HEK293 (cell line): ENCODE results near the gene EXT2.

Experiments
- CTCF ChIA-PET: fragments of 350-600 bp; formaldehyde crosslinking; extraction: SDS; loops from one replicate; lab custom pipeline; 2021; ENCODE audit warnings: antibody characterized with exemption; lab: Yijun Ruan, JAX
- POLR2A ChIA-PET: fragments of 300-600 bp; formaldehyde crosslinking; extraction: SDS; loops from one replicate; lab custom pipeline; 2020; ENCODE audit warnings: antibody characterized with exemption, inconsistent platforms; lab: Yijun Ruan, JAX
- H3K27ac ChIP-seq: fragments of 200-500 bp; sonication (Bioruptor generic); 2 replicates; pipeline ENCODE4 v1.5.1; 2014; ENCODE audit warnings: low read depth, low read length, control low read depth, inconsistent platforms; ENCODE audit errors: extremely low read depth
- H3K36me3 ChIP-seq, 2 experiments: fragments of 200-500 bp in 1 of 2; sonication (Bioruptor generic) in 1 of 2; 1 replicate in 1 of 2; 2 replicates in 1 of 2; pipeline ENCODE4 v1.5.1; 2014 to 2017; ENCODE audit warnings: inconsistent platforms in 2 of 2, low read length in 2 of 2; ENCODE audit not compliant: control insufficient read depth in 2 of 2, insufficient read depth in 1 of 2
- H3K4me1 ChIP-seq: fragments of 200-500 bp; sonication (Bioruptor generic); 2 replicates; pipeline ENCODE4 v1.5.1; 2014; ENCODE audit warnings: mild to moderate bottlenecking, low read length, inconsistent platforms; ENCODE audit not compliant: control insufficient read depth, insufficient read depth
- H3K4me3 ChIP-seq: 2 replicates; pipeline ENCODE4 v1.5.1; 2011; ENCODE audit warnings: low read depth, mild to moderate bottlenecking, control low read depth, low read length, moderate library complexity
- H3K9me3 ChIP-seq: fragments of 200-500 bp; sonication (Bioruptor generic); 2 replicates; pipeline ENCODE4 v1.5.1; 2014; ENCODE audit warnings: low read depth, low read length, inconsistent platforms; ENCODE audit not compliant: control insufficient read depth, insufficient read depth
- BCL11A ChIP-seq: fragments of 450-650 bp; formaldehyde crosslinking; IDR thresholded peaks from 2 replicates; pipeline ENCODE4 v1.5.1; 2016; ENCODE audit warnings: low read depth, missing biosample characterization, missing genetic modification characterization
- EGR2 ChIP-seq: fragments of 450-650 bp; formaldehyde crosslinking; IDR thresholded peaks from 2 replicates; pipeline ENCODE4 v1.5.1; 2016; ENCODE audit warnings: low read depth, missing biosample characterization, missing genetic modification characterization
- GLIS2 ChIP-seq: fragments of 450-650 bp; formaldehyde crosslinking; IDR thresholded peaks from 2 replicates; pipeline ENCODE4 v1.5.1; 2016; ENCODE audit warnings: missing biosample characterization, missing genetic modification characterization
- HOXC10 ChIP-seq: sonication (generic); formaldehyde crosslinking; IDR thresholded peaks from 2 replicates; pipeline ENCODE4 v1.8.1; 2023; ENCODE audit warnings: mild to moderate bottlenecking, missing genetic modification reagents
- OSR2 ChIP-seq: fragments of 450-650 bp; formaldehyde crosslinking; IDR thresholded peaks from 2 replicates; pipeline ENCODE4 v1.5.1; 2016; ENCODE audit warnings: missing biosample characterization, missing genetic modification characterization
- RBAK ChIP-seq: fragments of 450-650 bp; formaldehyde crosslinking; IDR thresholded peaks from 2 replicates; pipeline ENCODE4 v1.5.1; 2016; ENCODE audit warnings: missing biosample characterization, missing genetic modification characterization
- SALL2 ChIP-seq: fragments of 450-650 bp; formaldehyde crosslinking; IDR thresholded peaks from 2 replicates; pipeline ENCODE4 v1.5.0; 2017; ENCODE audit warnings: missing biosample characterization, mild to moderate bottlenecking, missing genetic modification characterization, borderline replicate concordance
- YY2 ChIP-seq: fragments of 450-650 bp; formaldehyde crosslinking; IDR thresholded peaks from 2 replicates; pipeline ENCODE4 v1.5.1; 2016; ENCODE audit warnings: missing biosample characterization, missing genetic modification characterization
- ZBTB17 ChIP-seq: fragments of 450-650 bp; formaldehyde crosslinking; IDR thresholded peaks from 2 replicates; pipeline ENCODE4 v1.5.1; 2016; ENCODE audit warnings: missing biosample characterization, missing genetic modification characterization
- ZFHX2 ChIP-seq: fragments of 450-650 bp; formaldehyde crosslinking; conservative IDR thresholded peaks from 2 replicates; pipeline ENCODE4 v1.5.1; 2016; ENCODE audit warnings: missing biosample characterization, missing genetic modification characterization
- ZFP69B ChIP-seq: fragments of 450-650 bp; formaldehyde crosslinking; IDR thresholded peaks from 2 replicates; pipeline ENCODE4 v1.5.1; 2016; ENCODE audit warnings: missing biosample characterization, missing genetic modification characterization
- ZNF138 ChIP-seq: fragments of 450-650 bp; formaldehyde crosslinking; IDR thresholded peaks from 2 replicates; pipeline ENCODE4 v1.5.1; 2016; ENCODE audit warnings: missing biosample characterization, missing genetic modification characterization, borderline replicate concordance
- ZNF155 ChIP-seq: fragments of 450-650 bp; formaldehyde crosslinking; IDR thresholded peaks from 2 replicates; pipeline ENCODE4 v1.5.1; 2016; ENCODE audit warnings: missing biosample characterization, missing genetic modification characterization
- ZNF174 ChIP-seq: fragments of 450-650 bp; formaldehyde crosslinking; IDR thresholded peaks from 2 replicates; pipeline ENCODE4 v1.5.0; 2017; ENCODE audit warnings: missing biosample characterization, mild to moderate bottlenecking, missing genetic modification characterization
- ZNF248 ChIP-seq: fragments of 450-650 bp; formaldehyde crosslinking; IDR thresholded peaks from 2 replicates; pipeline ENCODE4 v1.5.1; 2017; ENCODE audit warnings: missing biosample characterization, missing genetic modification characterization
- ZNF391 ChIP-seq: fragments of 450-650 bp; formaldehyde crosslinking; IDR thresholded peaks from 2 replicates; pipeline ENCODE4 v1.5.1; 2016; ENCODE audit warnings: low read depth, missing biosample characterization, missing genetic modification characterization, borderline replicate concordance
- ZNF488 ChIP-seq: fragments of 450-650 bp; formaldehyde crosslinking; IDR thresholded peaks from 2 replicates; pipeline ENCODE4 v1.5.1; 2016; ENCODE audit warnings: missing biosample characterization, missing genetic modification characterization
- ZNF549 ChIP-seq: fragments of 450-650 bp; IDR thresholded peaks from 2 replicates; pipeline ENCODE4 v1.5.1; 2018; ENCODE audit warnings: missing biosample characterization, missing genetic modification characterization, mild to moderate bottlenecking, inconsistent platforms, moderate library complexity
- ZNF629 ChIP-seq: fragments of 450-650 bp; formaldehyde crosslinking; IDR thresholded peaks from 2 replicates; pipeline ENCODE4 v1.5.1; 2017; ENCODE audit warnings: missing biosample characterization, missing genetic modification characterization
- ZNF639 ChIP-seq: fragments of 450-650 bp; formaldehyde crosslinking; IDR thresholded peaks from 2 replicates; pipeline ENCODE4 v1.5.1; 2016; ENCODE audit warnings: missing biosample characterization, missing genetic modification characterization
- ZNF707 ChIP-seq: fragments of 450-650 bp; formaldehyde crosslinking; IDR thresholded peaks from 2 replicates; pipeline ENCODE4 v1.5.1; 2016; ENCODE audit warnings: missing biosample characterization, missing genetic modification characterization
- ZNF76 ChIP-seq: fragments of 450-650 bp; formaldehyde crosslinking; IDR thresholded peaks from 2 replicates; pipeline ENCODE4; 2016; ENCODE audit warnings: low read depth, missing biosample characterization, missing genetic modification characterization, borderline replicate concordance
- ZNF768 ChIP-seq: fragments of 450-650 bp; formaldehyde crosslinking; IDR thresholded peaks from 2 replicates; pipeline ENCODE4 v1.5.1; 2018; ENCODE audit warnings: missing biosample characterization, mild to moderate bottlenecking, missing genetic modification characterization
- ZNF791 ChIP-seq: fragments of 450-650 bp; formaldehyde crosslinking; IDR thresholded peaks from 2 replicates; pipeline ENCODE4 v1.5.1; 2016; ENCODE audit warnings: missing biosample characterization, missing genetic modification characterization
- TF ChIP-seq, protein P1 (sequence below): fragments of 450-650 bp; formaldehyde crosslinking; IDR thresholded peaks from 2 replicates; pipeline ENCODE4 v1.5.1; 2016; ENCODE audit warnings: missing biosample characterization, missing genetic modification characterization, borderline replicate concordance
- TF ChIP-seq, protein P2 (sequence below): fragments of 450-650 bp; formaldehyde crosslinking; IDR thresholded peaks from 2 replicates; pipeline ENCODE4 v1.5.1; 2016; ENCODE audit warnings: missing biosample characterization, missing genetic modification characterization

Gene EXT2

GRCh38 chr11:44264761-44265160 is 169.3 kb downstream of the EXT2 start:
- Histone ChIP-seq H3K4me1 (no peaks in the 10 kb centered on the region), H3K4me3 (no peak overlapping the region), H3K27ac (no peak overlapping the region), H3K9me3 (no peaks in the 10 kb centered on the region), H3K36me3 (peaks cover 0 to 35% of the 10 kb centered on the region in 2 experiments; a peak in 1 of 3 replicates)
- CTCF ChIA-PET, result no interaction called here
- POLR2A ChIA-PET, result no interaction called here
- TF ChIP-seq, protein P1, sequence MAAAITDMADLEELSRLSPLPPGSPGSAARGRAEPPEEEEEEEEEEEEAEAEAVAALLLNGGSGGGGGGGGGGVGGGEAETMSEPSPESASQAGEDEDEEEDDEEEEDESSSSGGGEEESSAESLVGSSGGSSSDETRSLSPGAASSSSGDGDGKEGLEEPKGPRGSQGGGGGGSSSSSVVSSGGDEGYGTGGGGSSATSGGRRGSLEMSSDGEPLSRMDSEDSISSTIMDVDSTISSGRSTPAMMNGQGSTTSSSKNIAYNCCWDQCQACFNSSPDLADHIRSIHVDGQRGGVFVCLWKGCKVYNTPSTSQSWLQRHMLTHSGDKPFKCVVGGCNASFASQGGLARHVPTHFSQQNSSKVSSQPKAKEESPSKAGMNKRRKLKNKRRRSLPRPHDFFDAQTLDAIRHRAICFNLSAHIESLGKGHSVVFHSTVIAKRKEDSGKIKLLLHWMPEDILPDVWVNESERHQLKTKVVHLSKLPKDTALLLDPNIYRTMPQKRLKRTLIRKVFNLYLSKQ (tag by site-specific recombination), result no peak
- TF ChIP-seq ZNF138 (tag by site-specific recombination) (no peak), ZNF768 (tag by site-specific recombination) (no peak), ZNF549 (no peak), OSR2 (tag by site-specific recombination) (no peak), ZNF391 (tag by site-specific recombination) (no peak), ZNF707 (no peak), BCL11A (tag by site-specific recombination) (no peak), ZFHX2 (tag by site-specific recombination) (no peak)

DNA sequence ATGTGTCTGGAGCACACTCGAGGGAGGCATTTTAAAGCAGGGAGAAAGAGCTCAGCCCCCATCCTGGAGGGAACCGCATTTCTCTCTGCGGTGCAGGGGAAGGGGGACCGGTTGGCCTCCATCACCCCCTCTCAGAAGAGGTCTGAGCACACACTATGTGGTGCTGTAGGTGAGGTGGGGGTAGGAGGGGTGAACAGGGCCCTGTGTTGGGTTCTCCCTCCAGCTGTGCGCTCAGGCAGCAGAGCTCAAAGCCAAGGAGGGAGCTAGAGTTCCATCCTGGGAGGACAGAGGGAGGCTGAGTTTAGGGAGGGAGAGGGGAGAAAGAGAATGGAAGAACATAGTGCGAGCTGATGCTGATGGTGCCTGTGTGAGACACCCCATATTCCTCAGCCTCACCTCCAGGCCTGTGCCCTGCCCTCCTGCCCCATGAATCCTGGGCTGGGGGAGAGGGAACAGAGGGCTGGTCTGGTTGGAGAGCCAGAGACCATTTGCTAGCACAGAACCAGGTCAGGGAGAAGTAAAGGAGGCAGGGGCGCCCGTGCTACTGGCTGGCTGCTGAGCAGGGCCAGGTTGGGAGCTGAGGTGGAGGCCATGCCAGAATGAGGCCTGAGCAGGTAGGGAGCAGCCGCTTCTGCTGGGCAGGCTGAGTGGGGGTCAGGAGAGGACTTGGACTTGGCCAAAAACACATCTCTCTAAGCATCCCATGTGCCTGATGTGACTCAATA is 170.7 kb downstream of the EXT2 start:
- peaks cover 0 to 36% of the 10 kb centered on the region in 2 experiments; a peak in 1 of 3 replicates for H3K36me3 ChIP-seq
- CTCF ChIA-PET, result interaction anchor here (0.7 to 1.9 kb wide), 3 partner anchors 20 to 364 kb away, joined by 4 to 5 read pairs (median 5); no protein-coding TSS in a partner anchor
- TF ChIP-seq, protein P2, sequence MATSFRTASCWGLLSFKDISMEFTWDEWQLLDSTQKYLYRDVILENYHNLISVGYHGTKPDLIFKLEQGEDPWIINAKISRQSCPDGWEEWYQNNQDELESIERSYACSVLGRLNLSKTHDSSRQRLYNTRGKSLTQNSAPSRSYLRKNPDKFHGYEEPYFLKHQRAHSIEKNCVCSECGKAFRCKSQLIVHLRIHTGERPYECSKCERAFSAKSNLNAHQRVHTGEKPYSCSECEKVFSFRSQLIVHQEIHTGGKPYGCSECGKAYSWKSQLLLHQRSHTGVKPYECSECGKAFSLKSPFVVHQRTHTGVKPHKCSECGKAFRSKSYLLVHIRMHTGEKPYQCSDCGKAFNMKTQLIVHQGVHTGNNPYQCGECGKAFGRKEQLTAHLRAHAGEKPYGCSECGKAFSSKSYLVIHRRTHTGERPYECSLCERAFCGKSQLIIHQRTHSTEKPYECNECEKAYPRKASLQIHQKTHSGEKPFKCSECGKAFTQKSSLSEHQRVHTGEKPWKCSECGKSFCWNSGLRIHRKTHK (tag by site-specific recombination), result no peak
- TF ChIP-seq ZFP69B (tag by site-specific recombination), result no peak

DNA sequence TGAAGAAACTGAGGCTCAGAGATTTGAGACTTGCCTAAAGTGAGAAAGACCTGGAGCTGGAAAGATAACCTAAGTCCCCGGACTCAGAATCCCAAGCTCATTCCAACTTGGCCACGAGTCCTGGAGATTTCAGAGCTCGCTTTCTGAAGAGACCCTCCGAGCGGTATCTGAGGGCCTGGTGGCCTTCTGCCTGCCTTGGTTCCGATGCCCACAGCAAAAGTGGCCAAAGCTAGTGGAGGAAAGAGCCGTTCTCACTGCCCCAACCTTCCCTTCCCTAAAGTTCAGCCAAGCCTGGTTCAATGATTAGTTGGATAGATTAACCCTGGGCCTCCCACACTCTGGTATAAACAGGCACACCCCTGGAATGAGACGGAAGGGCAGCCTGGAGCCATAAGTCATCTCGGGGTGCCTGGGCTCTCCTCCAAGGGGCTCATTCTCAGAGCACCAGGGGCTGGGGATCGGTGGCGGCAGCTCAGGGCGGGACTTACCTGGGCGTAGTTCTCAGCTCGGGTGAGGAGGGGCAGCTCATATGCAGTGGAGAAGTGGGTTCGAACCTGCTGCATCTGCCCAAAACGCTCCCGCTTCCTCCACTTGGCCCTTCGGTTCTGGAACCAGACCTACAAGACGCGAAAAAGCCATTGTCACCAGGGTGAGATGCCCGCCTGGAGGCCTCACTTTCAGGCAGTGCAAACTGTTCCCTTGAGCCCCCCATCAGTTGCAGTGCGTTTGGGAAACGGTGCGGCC is 171.7 kb downstream of the EXT2 start:
- peaks cover 0 to 45% of the 10 kb centered on the region in 2 experiments; a peak in 1 of 3 replicates for H3K36me3 ChIP-seq
- H3K9me3 ChIP-seq, result no peaks in the 10 kb centered on the region
- no peak overlapping the region for H3K27ac ChIP-seq
- H3K4me3 ChIP-seq, result no peak overlapping the region
- ChIA-PET POLR2A (no interaction called here), CTCF (interaction anchor here (0.6 to 1.9 kb wide), 2 partner anchors 19 to 844 kb away, joined by 3 to 5 read pairs; no protein-coding TSS in a partner anchor)
- no peaks in the 10 kb centered on the region for H3K4me1 ChIP-seq
- TF ChIP-seq RBAK (tag by site-specific recombination) (no peak), EGR2 (tag by site-specific recombination) (no peak), ZNF155 (no peak), ZBTB17 (tag by site-specific recombination) (no peak), GLIS2 (no peak), ZNF629 (no peak), SALL2 (tag by site-specific recombination) (no peak), ZNF248 (no peak), ZNF639 (tag by site-specific recombination) (no peak), ZNF791 (tag by site-specific recombination) (no peak), YY2 (no peak), ZNF174 (tag by site-specific recombination) (no peak), OSR2 (tag by site-specific recombination) (no peak), HOXC10 (no peak), ZNF76 (tag by site-specific recombination) (no peak), ZNF488 (no peak)

More for the DNA sequence above, 170.7 kb downstream of the EXT2 start:
- H3K9me3 ChIP-seq, result no peaks in the 10 kb centered on the region
- POLR2A ChIA-PET, result no interaction called here
- H3K4me3 ChIP-seq, result no peak overlapping the region
- H3K27ac ChIP-seq, result no peak overlapping the region
- no peaks in the 10 kb centered on the region for H3K4me1 ChIP-seq
